ENCODE data around the gene MBTPS1.

MBTPS1 gene

GRCh38 chr16:84144859-84145639 lies 28.3 kb upstream of the MBTPS1 start, which contains the start of the genes DNAAF1 and HSDL1:
Gene DNAAF1, plus strand, starts transcription at chr16:84145308. Its CDS starts 133 bp downstream, at chr16:84145441.
Gene HSDL1, minus strand, starts transcription at chr16:84145177. Its CDS starts 13,856 bp downstream, at chr16:84131321.
- H3K4me1 ChIP-seq (ENCODE audit: control insufficient read depth, insufficient read depth, low read length) = peaks cover 4% of the 10 kb centered on the region
- no peaks in the 10 kb centered on the region for H3K9me3 ChIP-seq (ENCODE audit: control insufficient read depth, low read length)
- H3K4me3 ChIP-seq (ENCODE audit: low read length) = peak within 1 kb of the TSS; percentile 93
- DNase-seq (ENCODE audit: low read depth) = peak; percentile 96
- H3K27me3 ChIP-seq (replicated peaks; ENCODE audit: control insufficient read depth, insufficient read depth, low read length) = peaks cover 11% of the 10 kb centered on the region
- no peaks in the 10 kb centered on the region for H3K36me3 ChIP-seq (ENCODE audit: control insufficient read depth, insufficient read depth, low read length, severe bottlenecking)
- peak within 1 kb of the TSS; percentile 88 for H3K9ac ChIP-seq (ENCODE audit: low read length)

DNA sequence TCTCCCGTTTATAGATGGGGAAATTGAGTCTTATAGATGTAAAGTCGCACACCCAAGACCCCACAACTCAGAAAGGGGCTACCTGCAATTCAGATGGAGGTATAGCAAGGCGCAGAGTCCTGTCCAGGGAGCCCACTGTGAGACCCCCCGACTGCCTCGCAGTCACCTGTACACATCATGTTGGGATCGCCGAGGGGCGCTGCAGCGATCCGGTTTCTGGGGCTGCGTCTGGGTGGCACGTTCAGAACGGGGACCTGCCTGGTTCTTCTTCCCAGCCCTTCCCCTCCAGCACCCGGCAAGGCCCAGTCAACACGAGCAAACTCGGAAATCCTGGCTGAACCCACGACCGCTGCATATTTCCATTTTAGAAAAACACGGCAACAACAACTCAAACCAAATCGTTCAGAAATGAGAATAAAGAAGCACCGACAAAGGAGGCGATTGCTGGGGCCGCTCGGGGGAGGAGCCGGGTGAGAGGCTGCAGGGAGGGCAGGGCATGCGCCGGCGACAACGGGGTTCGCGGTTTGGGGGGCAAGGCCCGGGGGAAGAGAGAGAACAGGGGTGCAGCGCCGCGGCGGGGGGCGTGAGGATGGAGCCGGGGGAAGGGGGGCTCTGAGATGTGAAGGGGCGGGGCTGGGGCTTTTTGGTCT lies 27.6 kb upstream of the MBTPS1 start:
- Histone ChIP-seq H3K4me3 (ENCODE audit: low read length) (peak overlapping the region; percentile 93), H3K9ac (ENCODE audit: low read length) (peak overlapping the region; percentile 88), H3K4me1 (ENCODE audit: control insufficient read depth, insufficient read depth, low read length) (peaks cover 6% of the 10 kb centered on the region), H3K27me3 (replicated peaks; ENCODE audit: control insufficient read depth, insufficient read depth, low read length) (peaks cover 10% of the 10 kb centered on the region), H3K9me3 (ENCODE audit: control insufficient read depth, low read length) (no peaks in the 10 kb centered on the region), H3K36me3 (ENCODE audit: control insufficient read depth, insufficient read depth, low read length, severe bottlenecking) (no peaks in the 10 kb centered on the region)
- DNase-seq (ENCODE audit: low read depth) = peak; percentile 59

DNA sequence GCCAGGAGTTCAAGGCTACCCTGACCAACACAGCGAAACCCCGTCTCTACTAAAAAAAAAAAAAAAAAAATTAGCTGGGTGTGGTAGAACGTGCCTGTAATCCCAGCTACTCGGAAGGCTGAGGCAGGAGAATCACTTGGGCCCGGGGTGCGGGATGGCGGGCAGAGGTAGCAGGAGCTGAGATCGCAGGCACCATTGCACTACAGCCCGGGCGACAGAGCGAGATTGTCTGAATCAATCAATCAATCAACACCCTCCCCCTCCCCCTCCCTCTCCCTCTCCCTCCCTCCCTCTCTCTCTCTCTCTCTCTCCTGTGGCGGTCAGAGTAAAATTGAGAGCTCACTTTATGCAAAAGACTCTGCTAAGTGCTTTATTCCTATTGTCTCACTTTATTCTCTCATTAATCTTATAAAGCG lies 27.1 kb upstream of the MBTPS1 start:
- DNase-seq (ENCODE audit: low read depth) = peak; percentile 29
- Histone ChIP-seq H3K4me3 (ENCODE audit: low read length) (peak overlapping the region; percentile 93), H3K27me3 (replicated peaks; ENCODE audit: control insufficient read depth, insufficient read depth, low read length) (peaks cover 10% of the 10 kb centered on the region), H3K9ac (ENCODE audit: low read length) (peak overlapping the region; percentile 88), H3K36me3 (ENCODE audit: control insufficient read depth, insufficient read depth, low read length, severe bottlenecking) (no peaks in the 10 kb centered on the region), H3K4me1 (ENCODE audit: control insufficient read depth, insufficient read depth, low read length) (peaks cover 10% of the 10 kb centered on the region), H3K9me3 (ENCODE audit: control insufficient read depth, low read length) (no peaks in the 10 kb centered on the region)

- Histone ChIP-seq H3K9me3 (ENCODE audit: control insufficient read depth, low read length) (no peaks in the 10 kb centered on the region), H3K4me1 (ENCODE audit: control insufficient read depth, insufficient read depth, low read length) (peaks cover 14% of the 10 kb centered on the region), H3K36me3 (ENCODE audit: control insufficient read depth, insufficient read depth, low read length, severe bottlenecking) (no peaks in the 10 kb centered on the region), H3K4me3 (ENCODE audit: low read length) (no peak overlapping the region), H3K27me3 (replicated peaks; ENCODE audit: control insufficient read depth, insufficient read depth, low read length) (peaks cover 10% of the 10 kb centered on the region), H3K9ac (ENCODE audit: low read length) (no peak overlapping the region)
- DNase-seq (ENCODE audit: low read depth) = no peak
Observed at GRCh38 chr16:84143081-84143480, 26.3 kb upstream of the MBTPS1 start.

DNA sequence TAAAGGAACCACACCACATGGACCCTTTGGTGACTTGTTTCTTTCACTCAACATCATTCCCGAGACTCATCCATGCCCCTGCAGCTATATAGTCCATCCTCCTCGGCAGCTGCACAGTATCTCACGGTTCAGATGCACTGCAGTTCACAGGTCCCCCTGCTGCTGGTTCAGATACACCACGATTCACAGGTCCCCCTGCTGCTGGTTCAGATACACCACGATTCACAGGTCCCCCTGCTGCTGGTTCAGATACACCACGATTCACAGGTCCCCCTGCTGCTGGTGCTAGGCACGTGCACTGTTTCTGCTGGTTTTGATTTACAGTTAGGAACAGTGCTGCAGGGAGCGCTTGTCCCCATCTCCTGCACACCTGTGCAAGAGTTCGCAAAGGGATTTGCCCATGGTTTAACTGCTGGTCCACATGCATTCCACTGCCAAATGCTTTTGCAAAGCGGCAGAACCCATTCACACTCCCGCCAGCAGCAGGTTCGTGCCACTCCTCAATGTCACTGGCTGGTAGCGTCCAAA lies 24.5 kb upstream of the MBTPS1 start:
- peaks cover 2% of the 10 kb centered on the region for H3K27me3 ChIP-seq (replicated peaks; ENCODE audit: control insufficient read depth, insufficient read depth, low read length)
- H3K4me3 ChIP-seq (ENCODE audit: low read length) = no peak overlapping the region
- no peaks in the 10 kb centered on the region for H3K36me3 ChIP-seq (ENCODE audit: control insufficient read depth, insufficient read depth, low read length, severe bottlenecking)
- peaks cover 14% of the 10 kb centered on the region for H3K4me1 ChIP-seq (ENCODE audit: control insufficient read depth, insufficient read depth, low read length)
- no peaks in the 10 kb centered on the region for H3K9me3 ChIP-seq (ENCODE audit: control insufficient read depth, low read length)
- no peak for DNase-seq (ENCODE audit: low read depth)
- no peak overlapping the region for H3K9ac ChIP-seq (ENCODE audit: low read length)

GRCh38 chr16:84139628-84140258 lies 23.0 kb upstream of the MBTPS1 start:
- Histone ChIP-seq H3K4me1 (ENCODE audit: control insufficient read depth, insufficient read depth, low read length) (peaks cover 14% of the 10 kb centered on the region), H3K36me3 (ENCODE audit: control insufficient read depth, insufficient read depth, low read length, severe bottlenecking) (no peaks in the 10 kb centered on the region), H3K4me3 (ENCODE audit: low read length) (no peak overlapping the region), H3K9me3 (ENCODE audit: control insufficient read depth, low read length) (no peaks in the 10 kb centered on the region), H3K27me3 (replicated peaks; ENCODE audit: control insufficient read depth, insufficient read depth, low read length) (no peaks in the 10 kb centered on the region), H3K9ac (ENCODE audit: low read length) (no peak overlapping the region)
- DNase-seq (ENCODE audit: low read depth) = no peak

- Histone ChIP-seq H3K27me3 (replicated peaks; ENCODE audit: control insufficient read depth, insufficient read depth, low read length) (no peaks in the 10 kb centered on the region), H3K4me1 (ENCODE audit: control insufficient read depth, insufficient read depth, low read length) (peaks cover 11% of the 10 kb centered on the region), H3K9me3 (ENCODE audit: control insufficient read depth, low read length) (no peaks in the 10 kb centered on the region), H3K9ac (ENCODE audit: low read length) (no peak overlapping the region), H3K36me3 (ENCODE audit: control insufficient read depth, insufficient read depth, low read length, severe bottlenecking) (no peaks in the 10 kb centered on the region), H3K4me3 (ENCODE audit: low read length) (no peak overlapping the region)
- peak; percentile 56 for DNase-seq (ENCODE audit: low read depth)
Observed at GRCh38 chr16:84138824-84139627, 22.3 kb upstream of the MBTPS1 start.

GRCh38 chr16:84138500-84138823 lies 21.7 kb upstream of the MBTPS1 start:
- Histone ChIP-seq H3K4me1 (ENCODE audit: control insufficient read depth, insufficient read depth, low read length) (peaks cover 10% of the 10 kb centered on the region), H3K4me3 (ENCODE audit: low read length) (no peak overlapping the region), H3K27me3 (replicated peaks; ENCODE audit: control insufficient read depth, insufficient read depth, low read length) (no peaks in the 10 kb centered on the region), H3K9me3 (ENCODE audit: control insufficient read depth, low read length) (no peaks in the 10 kb centered on the region), H3K9ac (ENCODE audit: low read length) (no peak overlapping the region), H3K36me3 (ENCODE audit: control insufficient read depth, insufficient read depth, low read length, severe bottlenecking) (no peaks in the 10 kb centered on the region)
- DNase-seq (ENCODE audit: low read depth) = no peak

GRCh38 chr16:84137769-84138357 lies 21.1 kb upstream of the MBTPS1 start:
- no peak for DNase-seq (ENCODE audit: low read depth)
- H3K4me3 ChIP-seq (ENCODE audit: low read length) = no peak overlapping the region
- no peaks in the 10 kb centered on the region for H3K27me3 ChIP-seq (replicated peaks; ENCODE audit: control insufficient read depth, insufficient read depth, low read length)
- no peaks in the 10 kb centered on the region for H3K36me3 ChIP-seq (ENCODE audit: control insufficient read depth, insufficient read depth, low read length, severe bottlenecking)
- no peaks in the 10 kb centered on the region for H3K9me3 ChIP-seq (ENCODE audit: control insufficient read depth, low read length)
- H3K9ac ChIP-seq (ENCODE audit: low read length) = no peak overlapping the region
- peaks cover 10% of the 10 kb centered on the region for H3K4me1 ChIP-seq (ENCODE audit: control insufficient read depth, insufficient read depth, low read length)

DNA sequence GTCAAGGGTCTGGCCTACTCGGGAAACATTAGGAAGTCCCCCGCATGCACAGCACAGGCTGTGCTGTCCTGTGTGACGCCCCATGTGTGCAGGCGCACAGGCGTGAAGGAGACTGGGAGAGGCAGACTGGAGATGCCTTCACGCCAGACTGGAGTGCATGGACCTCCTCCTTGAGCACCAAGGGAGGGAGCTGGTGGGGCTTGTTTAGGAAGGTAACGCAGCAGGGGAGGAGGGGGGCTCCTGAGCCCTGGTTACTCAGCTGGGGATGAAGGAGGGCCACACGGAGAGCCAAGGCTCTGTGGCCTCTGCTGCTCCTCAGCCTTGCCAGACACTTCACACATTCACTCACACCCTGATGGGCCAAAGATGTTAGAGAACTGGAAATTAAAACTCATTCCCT lies 20.5 kb upstream of the MBTPS1 start:
- Histone ChIP-seq H3K4me3 (ENCODE audit: low read length) (no peak overlapping the region), H3K36me3 (ENCODE audit: control insufficient read depth, insufficient read depth, low read length, severe bottlenecking) (no peaks in the 10 kb centered on the region), H3K9me3 (ENCODE audit: control insufficient read depth, low read length) (no peaks in the 10 kb centered on the region), H3K9ac (ENCODE audit: low read length) (no peak overlapping the region), H3K27me3 (replicated peaks; ENCODE audit: control insufficient read depth, insufficient read depth, low read length) (no peaks in the 10 kb centered on the region), H3K4me1 (ENCODE audit: control insufficient read depth, insufficient read depth, low read length) (peaks cover 10% of the 10 kb centered on the region)
- no peak for DNase-seq (ENCODE audit: low read depth)
